GM12801 (cell line): ENCODE measurements around the gene PDSS2.

Source experiments
- TF ChIP-seq, protein P1 (sequence below): IDR thresholded peaks from one replicate; pipeline ENCODE4 v1.5.1; 2011; ENCODE audit warnings: control low read depth; ENCODE audit not compliant: insufficient read length; ENCODE audit errors: extremely low read depth

Gene PDSS2

DNA sequence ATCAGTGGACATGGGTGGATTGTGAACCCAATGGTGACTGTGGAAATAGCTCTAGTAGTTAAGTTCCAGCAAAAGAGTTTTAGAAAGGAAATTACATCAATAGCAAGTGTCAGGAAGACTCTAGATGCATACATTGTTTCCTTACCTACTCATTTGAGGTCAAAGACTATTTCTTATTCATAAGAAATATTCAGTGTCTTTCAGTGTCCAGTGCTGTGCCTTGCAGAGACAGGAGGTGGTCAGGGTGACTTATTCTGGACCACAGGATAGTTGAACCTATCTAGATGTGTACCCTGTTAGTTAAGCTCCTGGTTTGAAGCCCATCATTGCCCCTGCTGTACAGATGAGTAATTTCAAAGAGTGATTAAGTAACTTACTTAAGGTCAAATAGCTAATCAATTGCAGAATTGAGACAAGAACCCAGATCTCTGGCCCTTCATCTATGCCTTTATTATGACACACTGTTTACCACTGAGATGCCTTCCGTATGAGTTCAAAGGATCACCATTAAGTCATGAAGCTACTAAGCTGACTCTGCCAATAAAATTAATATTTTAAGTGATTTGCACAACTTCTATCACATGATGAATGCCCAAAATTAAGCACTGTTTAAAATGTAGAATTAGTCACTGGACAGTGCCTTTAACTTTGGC lies 136.1 kb downstream of the PDSS2 start:
- TF ChIP-seq, protein P1, sequence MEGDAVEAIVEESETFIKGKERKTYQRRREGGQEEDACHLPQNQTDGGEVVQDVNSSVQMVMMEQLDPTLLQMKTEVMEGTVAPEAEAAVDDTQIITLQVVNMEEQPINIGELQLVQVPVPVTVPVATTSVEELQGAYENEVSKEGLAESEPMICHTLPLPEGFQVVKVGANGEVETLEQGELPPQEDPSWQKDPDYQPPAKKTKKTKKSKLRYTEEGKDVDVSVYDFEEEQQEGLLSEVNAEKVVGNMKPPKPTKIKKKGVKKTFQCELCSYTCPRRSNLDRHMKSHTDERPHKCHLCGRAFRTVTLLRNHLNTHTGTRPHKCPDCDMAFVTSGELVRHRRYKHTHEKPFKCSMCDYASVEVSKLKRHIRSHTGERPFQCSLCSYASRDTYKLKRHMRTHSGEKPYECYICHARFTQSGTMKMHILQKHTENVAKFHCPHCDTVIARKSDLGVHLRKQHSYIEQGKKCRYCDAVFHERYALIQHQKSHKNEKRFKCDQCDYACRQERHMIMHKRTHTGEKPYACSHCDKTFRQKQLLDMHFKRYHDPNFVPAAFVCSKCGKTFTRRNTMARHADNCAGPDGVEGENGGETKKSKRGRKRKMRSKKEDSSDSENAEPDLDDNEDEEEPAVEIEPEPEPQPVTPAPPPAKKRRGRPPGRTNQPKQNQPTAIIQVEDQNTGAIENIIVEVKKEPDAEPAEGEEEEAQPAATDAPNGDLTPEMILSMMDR = no peak

GRCh38 chr6:107321793-107322192 lies 137.6 kb downstream of the PDSS2 start:
- TF ChIP-seq, protein P1 = no peak

GRCh38 chr6:107319906-107320530 lies 139.3 kb downstream of the PDSS2 start:
- TF ChIP-seq, protein P1 = no peak

GRCh38 chr6:107318100-107318736 lies 141.1 kb downstream of the PDSS2 start:
- TF ChIP-seq, protein P1 = peak; percentile 4

DNA sequence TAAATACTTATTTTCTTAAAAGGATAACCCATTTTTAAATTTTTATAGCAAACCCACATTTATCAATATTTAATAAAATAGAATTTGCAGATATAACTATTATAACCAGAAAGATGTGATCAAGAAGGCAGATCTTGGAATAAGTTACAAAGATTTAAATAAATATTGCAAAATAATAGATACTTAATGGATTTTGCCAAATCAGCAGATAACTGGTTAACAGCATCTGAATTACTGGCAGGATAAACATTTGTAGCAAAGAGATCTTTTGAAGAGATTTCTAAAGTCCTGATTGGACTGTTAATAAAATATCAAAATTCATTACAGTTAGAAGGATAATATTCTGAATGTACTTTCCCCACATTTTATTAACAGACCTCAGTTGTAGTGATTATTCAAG lies 144.2 kb downstream of the PDSS2 start:
- TF ChIP-seq, protein P1 = no peak

GRCh38 chr6:107314531-107314939 lies 144.8 kb downstream of the PDSS2 start:
- TF ChIP-seq, protein P1 = no peak

DNA sequence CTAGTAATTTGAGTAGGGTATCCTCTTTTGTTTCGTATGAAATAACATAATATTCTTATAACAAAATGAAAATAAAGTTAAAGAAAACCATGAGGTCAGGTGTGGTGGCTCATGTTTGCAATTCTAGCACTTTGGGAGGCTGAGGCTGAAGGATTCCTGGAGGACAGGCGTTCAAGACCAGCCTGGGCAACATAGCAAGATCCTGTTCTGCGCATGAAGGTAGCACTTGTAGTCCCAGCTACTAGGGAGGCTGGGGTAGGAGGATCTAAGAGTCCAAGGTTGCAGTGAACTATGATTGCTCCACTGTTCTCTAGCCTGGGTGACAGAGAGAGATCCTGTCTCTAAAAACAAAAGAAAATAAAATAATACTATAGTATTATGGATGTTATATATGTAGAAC lies 145.6 kb downstream of the PDSS2 start:
- TF ChIP-seq, protein P1 = no peak
